HepG2 (cell line): ENCODE measurements around the gene GDPD5. TPM values are rescaled to one million over a fixed set of nuclear protein-coding genes. Genes with fewer than 3 reads are reported as not detected.

Experiments
- AKNA ChIP-seq: sonication (generic); formaldehyde crosslinking; IDR thresholded peaks from 2 replicates; pipeline ENCODE4 v1.4.0; 2020; ENCODE audit warnings: missing genetic modification reagents, borderline replicate concordance
- ATAD3A ChIP-seq: sonication (generic); formaldehyde crosslinking; IDR thresholded peaks from 2 replicates; pipeline ENCODE4 v1.4.0; 2020; ENCODE audit warnings: missing genetic modification reagents
- ETS1 ChIP-seq: sonication (generic); formaldehyde crosslinking; IDR thresholded peaks from 2 replicates; pipeline ENCODE4 v1.4.0; 2020; ENCODE audit warnings: missing genetic modification reagents
- GFI1 ChIP-seq: sonication (generic); formaldehyde crosslinking; IDR thresholded peaks from 2 replicates; pipeline ENCODE4 v1.5.0; 2020; ENCODE audit warnings: missing genetic modification reagents, mild to moderate bottlenecking, borderline replicate concordance
- HOMEZ ChIP-seq: IDR thresholded peaks from 2 replicates; pipeline ENCODE4 v1.6.1; 2016; ENCODE audit warnings: low read depth
- IRF1 ChIP-seq: sonication (generic); formaldehyde crosslinking; IDR thresholded peaks from 2 replicates; pipeline ENCODE4 v1.4.0; 2020; ENCODE audit warnings: low read depth, mild to moderate bottlenecking, missing genetic modification reagents
- ISL2 ChIP-seq: sonication (generic); formaldehyde crosslinking; IDR thresholded peaks from 2 replicates; pipeline ENCODE4 v1.5.0; 2020; ENCODE audit warnings: missing genetic modification reagents
- KLF9 ChIP-seq: IDR thresholded peaks from 2 replicates; pipeline ENCODE4 v1.6.1; 2016; ENCODE audit warnings: low read depth
- MEF2D ChIP-seq: sonication (generic); formaldehyde crosslinking; IDR thresholded peaks from 2 replicates; pipeline ENCODE4 v1.5.1; 2020; ENCODE audit warnings: mild to moderate bottlenecking, missing genetic modification reagents
- MTA3 ChIP-seq: sonication (generic); formaldehyde crosslinking; IDR thresholded peaks from 2 replicates; pipeline ENCODE4 v1.4.0; 2020; ENCODE audit warnings: missing genetic modification reagents
- NFRKB ChIP-seq: fragments of 450-650 bp; IDR thresholded peaks from 2 replicates; pipeline ENCODE4 v1.6.1; 2017
- NR2F6 ChIP-seq, 2 experiments: IDR thresholded peaks; 2 replicates each; pipeline ENCODE4 v1.6.1; 2016; ENCODE audit warnings: antibody characterized with exemption in 1 of 2, mild to moderate bottlenecking in 1 of 2
- RFX1 ChIP-seq: fragments of 450-650 bp; IDR thresholded peaks from 2 replicates; pipeline ENCODE4 v1.6.1; 2017
- SSRP1 ChIP-seq: IDR thresholded peaks from 2 replicates; pipeline ENCODE4 v1.6.1; 2016; ENCODE audit warnings: control low read depth
- ZKSCAN8 ChIP-seq: IDR thresholded peaks from 2 replicates; pipeline ENCODE4 v1.6.1; 2016; ENCODE audit warnings: borderline replicate concordance, missing genetic modification reagents, missing compliant biosample characterization
- ZNF160 ChIP-seq: sonication (generic); formaldehyde crosslinking; IDR thresholded peaks from 2 replicates; pipeline ENCODE4 v1.8.0; 2022; ENCODE audit warnings: mild to moderate bottlenecking, inconsistent platforms, missing genetic modification reagents
- ZNF281 ChIP-seq: sonication (generic); formaldehyde crosslinking; IDR thresholded peaks from 2 replicates; pipeline ENCODE4 v1.4.0; 2020; ENCODE audit warnings: missing genetic modification reagents, borderline replicate concordance
- ZNF430 ChIP-seq: sonication (generic); formaldehyde crosslinking; IDR thresholded peaks from 2 replicates; pipeline ENCODE4 v1.9.0; 2021; ENCODE audit warnings: mild to moderate bottlenecking, missing genetic modification reagents
- polyA plus RNA-seq, 8 experiments: library from polyadenylated mRNA; depleted of rRNA in 3 of 8; stranded (reverse) in 7 of 8; unstranded in 1 of 8; fragments of >200 nt; fragmentation: Illumina TruSeq in 4 of 8; extraction: Trizol in 4 of 8; gene quantifications; 2 replicates each; pipeline versions ENCODE4 v1.2.1 to v1.2.3, GENCODE V29; 2011 to 2016; ENCODE audit warnings: low read depth in 4 of 8, missing spikeins in 1 of 8, mixed read lengths in 1 of 8; ENCODE audit not compliant: insufficient read depth in 1 of 8
- total RNA-seq, 5 experiments: library from RNA; depleted of rRNA; stranded (reverse); fragments of >200 nt; fragmentation: Illumina TruSeq; extraction: Trizol; gene quantifications; 2 replicates each; pipeline ENCODE4 v1.2.3, GENCODE V29; 2016; ENCODE audit warnings: low read depth in 1 of 5

Gene GDPD5
- total and polyA plus RNA-seq, 2 of the 13 experiments (the other 11 are each of a cell fraction or from before 2014, with no cell fraction given) = 55.0 to 67.5 TPM

GRCh38 chr11:75399344-75400145 is 126.2 kb downstream of the GDPD5 start, which contains the start of gene RPS3 (continued):
- TF ChIP-seq ZNF281 (CRISPR knock-in tag) (0 out of 2 replicates have a peak, but pooled peaks have one; percentile 10), ETS1 (no peak), ZNF160 (CRISPR knock-in tag) (peak; percentile 91), NFRKB (peak; percentile 24; the same call in 1 of the 2 replicates), ISL2 (peak; percentile 80; the same call in 1 of the 2 replicates), NR2F6 (IDR thresholded peaks at IDR 0.05) (no peak), NR2F6 (CRISPR knock-in tag; IDR thresholded peaks at IDR 0.05) (peak; percentile 45; the same call in 1 of the 2 replicates), MEF2D (CRISPR knock-in tag) (peak; percentile 90), ZNF430 (CRISPR knock-in tag) (0 out of 2 replicates have a peak, but pooled peaks have one; percentile 69), GFI1 (no peak), ZKSCAN8 (CRISPR knock-in tag) (peak; percentile 72; the same call in 1 of the 2 replicates), MTA3 (CRISPR knock-in tag) (no peak), KLF9 (CRISPR knock-in tag) (peak; percentile 54; the same call in 1 of the 2 replicates), HOMEZ (CRISPR knock-in tag) (0 out of 2 replicates have a peak, but pooled peaks have one; percentile 51), IRF1 (CRISPR knock-in tag) (peak; percentile 83; the same call in 1 of the 2 replicates), AKNA (no peak; the same call in 1 of the 2 replicates), SSRP1 (peak; percentile 85; the same call in 1 of the 2 replicates), ATAD3A (CRISPR knock-in tag) (no peak), RFX1 (no peak)
